Measurements from ENCODE around the gene USP4.

Gene USP4

DNA sequence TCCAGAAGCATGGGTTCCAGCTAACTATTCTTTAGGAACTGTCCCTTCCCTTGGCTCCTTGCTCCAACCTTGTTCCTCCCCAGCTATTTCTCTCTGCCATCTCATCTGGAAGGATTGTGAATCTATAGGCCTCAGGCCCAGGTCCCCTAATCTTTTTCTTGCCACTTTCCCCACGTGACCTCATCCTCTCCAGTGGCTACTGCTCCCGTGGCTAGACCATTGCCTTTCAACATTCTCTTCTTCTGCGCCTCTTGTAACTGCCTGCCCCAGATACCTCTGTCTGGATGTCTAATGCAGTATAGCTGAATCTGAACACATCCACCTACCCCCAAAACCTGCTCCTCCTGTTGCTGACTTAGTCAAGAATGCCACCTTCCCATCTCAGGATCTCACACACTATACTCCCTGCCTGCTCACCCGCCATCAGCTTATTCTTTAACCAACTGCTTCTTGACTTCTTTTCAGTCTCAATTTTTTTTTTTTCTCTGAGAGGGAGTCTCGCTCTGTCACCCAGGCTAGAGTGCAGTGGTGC lies 13.1 kb upstream of the USP4 start:
- Histone ChIP-seq H3K79me2 (ENCODE audit: insufficient read depth, low read length) (peaks cover 4% of the 10 kb centered on the region; the same call in 1 of the 2 replicates), H3K36me3 (ENCODE audit: low read length) (0 out of 2 replicates have a peak, but pooled peaks cover 4% of the 10 kb centered on the region), H3K4me3 (ENCODE audit: insufficient read depth, low read length, poor library complexity, severe bottlenecking) (no peak overlapping the region), H3K9me2 (replicated peaks; ENCODE audit: insufficient read depth, low read length) (no peaks in the 10 kb centered on the region), H3K27me3 (ENCODE audit: low read length) (no peaks in the 10 kb centered on the region), H4K20me1 (ENCODE audit: low read depth, low read length) (no peaks in the 10 kb centered on the region), H3K4me2 (ENCODE audit: low read depth, low read length, poor library complexity, severe bottlenecking) (no peak overlapping the region), H3F3A (ENCODE audit: insufficient read depth) (0 out of 2 replicates have a peak, but pooled peaks cover 5% of the 10 kb centered on the region), H2AFZ (ENCODE audit: low read depth, low read length, severe bottlenecking) (no peak overlapping the region), H3K9ac (ENCODE audit: low read length) (no peak overlapping the region), H3K27ac (ENCODE audit: low read depth, low read length) (no peak overlapping the region), H3K9me3 (ENCODE audit: insufficient read depth, low read length) (no peaks in the 10 kb centered on the region)
- TF ChIP-seq, protein P1, sequence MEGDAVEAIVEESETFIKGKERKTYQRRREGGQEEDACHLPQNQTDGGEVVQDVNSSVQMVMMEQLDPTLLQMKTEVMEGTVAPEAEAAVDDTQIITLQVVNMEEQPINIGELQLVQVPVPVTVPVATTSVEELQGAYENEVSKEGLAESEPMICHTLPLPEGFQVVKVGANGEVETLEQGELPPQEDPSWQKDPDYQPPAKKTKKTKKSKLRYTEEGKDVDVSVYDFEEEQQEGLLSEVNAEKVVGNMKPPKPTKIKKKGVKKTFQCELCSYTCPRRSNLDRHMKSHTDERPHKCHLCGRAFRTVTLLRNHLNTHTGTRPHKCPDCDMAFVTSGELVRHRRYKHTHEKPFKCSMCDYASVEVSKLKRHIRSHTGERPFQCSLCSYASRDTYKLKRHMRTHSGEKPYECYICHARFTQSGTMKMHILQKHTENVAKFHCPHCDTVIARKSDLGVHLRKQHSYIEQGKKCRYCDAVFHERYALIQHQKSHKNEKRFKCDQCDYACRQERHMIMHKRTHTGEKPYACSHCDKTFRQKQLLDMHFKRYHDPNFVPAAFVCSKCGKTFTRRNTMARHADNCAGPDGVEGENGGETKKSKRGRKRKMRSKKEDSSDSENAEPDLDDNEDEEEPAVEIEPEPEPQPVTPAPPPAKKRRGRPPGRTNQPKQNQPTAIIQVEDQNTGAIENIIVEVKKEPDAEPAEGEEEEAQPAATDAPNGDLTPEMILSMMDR (IDR thresholded peaks at IDR 0.05; ENCODE audit: insufficient read depth, low read length, poor library complexity, severe bottlenecking) = no peak
- no peak for TF ChIP-seq EZH2phosphoT487 (conservative IDR thresholded peaks at IDR 0.05; ENCODE audit: low read length)

DNA sequence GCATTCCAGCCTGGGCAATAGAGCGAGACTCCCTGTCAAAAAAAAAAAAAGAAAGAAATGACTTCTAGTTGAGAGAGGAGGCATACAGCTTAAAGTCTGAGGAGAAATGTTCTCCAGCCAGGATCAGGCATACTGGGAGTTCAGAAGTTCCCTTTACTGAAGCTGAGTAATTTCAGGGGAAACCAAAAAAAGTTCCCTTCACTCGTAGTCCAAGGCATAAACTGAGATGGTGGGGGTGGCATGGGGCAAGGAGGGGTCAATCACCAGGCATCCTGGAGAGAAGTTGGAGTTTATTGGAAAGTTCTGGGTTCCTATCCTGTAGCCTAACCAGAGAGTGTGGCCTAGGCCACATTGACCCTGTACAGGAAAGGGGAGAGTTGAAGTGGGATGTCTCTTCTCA lies 12.4 kb upstream of the USP4 start:
- no peak for TF ChIP-seq EZH2phosphoT487 (conservative IDR thresholded peaks at IDR 0.05; ENCODE audit: low read length)
- TF ChIP-seq, protein P1 (IDR thresholded peaks at IDR 0.05; ENCODE audit: insufficient read depth, low read length, poor library complexity, severe bottlenecking) = no peak
- 0 out of 2 replicates have a peak, but pooled peaks cover 5% of the 10 kb centered on the region for H3F3A ChIP-seq (ENCODE audit: insufficient read depth)
- H3K79me2 ChIP-seq (ENCODE audit: insufficient read depth, low read length) = no peaks in the 10 kb centered on the region
- no peak overlapping the region for H3K4me2 ChIP-seq (ENCODE audit: low read depth, low read length, poor library complexity, severe bottlenecking)
- no peak overlapping the region for H3K27ac ChIP-seq (ENCODE audit: low read depth, low read length)
- H3K9me2 ChIP-seq (replicated peaks; ENCODE audit: insufficient read depth, low read length) = no peaks in the 10 kb centered on the region
- H2AFZ ChIP-seq (ENCODE audit: low read depth, low read length, severe bottlenecking) = no peak overlapping the region
- H3K27me3 ChIP-seq (ENCODE audit: low read length) = no peaks in the 10 kb centered on the region
- H4K20me1 ChIP-seq (ENCODE audit: low read depth, low read length) = no peaks in the 10 kb centered on the region
- H3K36me3 ChIP-seq (ENCODE audit: low read length) = 0 out of 2 replicates have a peak, but pooled peaks cover 4% of the 10 kb centered on the region
- no peaks in the 10 kb centered on the region for H3K9me3 ChIP-seq (ENCODE audit: insufficient read depth, low read length)
- H3K4me3 ChIP-seq (ENCODE audit: insufficient read depth, low read length, poor library complexity, severe bottlenecking) = no peak overlapping the region
- no peak overlapping the region for H3K9ac ChIP-seq (ENCODE audit: low read length)

DNA sequence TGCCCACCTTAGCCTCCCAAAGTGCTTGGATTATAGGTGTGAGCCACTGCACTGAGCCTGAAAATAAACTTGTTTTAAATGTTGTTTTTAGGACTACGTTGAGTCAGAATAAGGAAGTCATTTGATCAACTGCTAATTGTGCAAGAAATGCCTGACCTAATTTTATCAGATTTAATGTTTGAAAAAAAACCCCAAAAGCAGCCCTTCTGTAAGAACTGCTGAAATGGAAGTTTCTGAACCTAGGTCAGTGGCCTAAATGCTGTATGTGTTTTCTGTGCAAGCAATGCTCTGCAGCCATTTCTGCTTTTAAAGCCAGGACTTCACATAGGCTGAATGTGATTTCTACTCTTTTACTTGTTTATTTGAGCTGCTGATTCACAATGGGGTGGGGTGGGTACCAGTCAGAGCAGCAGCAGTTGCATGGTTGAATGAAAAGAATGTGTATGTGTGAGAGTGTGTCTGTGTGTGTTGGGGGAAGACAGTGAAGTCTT lies 11.7 kb upstream of the USP4 start:
- Histone ChIP-seq H3K9me3 (ENCODE audit: insufficient read depth, low read length) (no peaks in the 10 kb centered on the region), H3K79me2 (ENCODE audit: insufficient read depth, low read length) (no peaks in the 10 kb centered on the region), H2AFZ (ENCODE audit: low read depth, low read length, severe bottlenecking) (no peak overlapping the region), H3K9me2 (replicated peaks; ENCODE audit: insufficient read depth, low read length) (no peaks in the 10 kb centered on the region), H3F3A (ENCODE audit: insufficient read depth) (0 out of 2 replicates have a peak, but pooled peaks cover 5% of the 10 kb centered on the region), H3K27ac (ENCODE audit: low read depth, low read length) (no peak overlapping the region), H3K9ac (ENCODE audit: low read length) (no peak overlapping the region), H3K4me3 (ENCODE audit: insufficient read depth, low read length, poor library complexity, severe bottlenecking) (no peak overlapping the region), H3K36me3 (ENCODE audit: low read length) (0 out of 2 replicates have a peak, but pooled peaks cover 4% of the 10 kb centered on the region), H3K27me3 (ENCODE audit: low read length) (no peaks in the 10 kb centered on the region), H3K4me2 (ENCODE audit: low read depth, low read length, poor library complexity, severe bottlenecking) (no peak overlapping the region), H4K20me1 (ENCODE audit: low read depth, low read length) (no peaks in the 10 kb centered on the region)
- TF ChIP-seq EZH2phosphoT487 (conservative IDR thresholded peaks at IDR 0.05; ENCODE audit: low read length) = no peak
- TF ChIP-seq, protein P1 (IDR thresholded peaks at IDR 0.05; ENCODE audit: insufficient read depth, low read length, poor library complexity, severe bottlenecking) = no peak

All from SU-DHL-6 (cell line).